Esophagus squamous epithelium (tissue), 5 donors: Measurements from ENCODE around the gene ARHGAP8. TPM values are rescaled to one million over a fixed set of nuclear protein-coding genes. Genes with fewer than 3 reads are reported as not detected.

ENCODE experiments used
- DNase-seq: peaks from one replicate; lab custom pipeline; 2025; lab: John Stamatoyannopoulos, UW
- H3K27ac ChIP-seq, 4 donors: fragments of 200-600 bp; sonication (generic); one replicate each; pipeline ENCODE4 v1.5.1; 2016 to 2019; ENCODE audit warnings: mild to moderate bottlenecking in 1 of 4
- H3K27me3 ChIP-seq, 4 donors: fragments of 200-600 bp; sonication (generic); 1 replicate in 3 of 4; 2 replicates in 1 of 4; pipeline versions ENCODE4 v1.5.1 to v1.6.0; 2017 to 2021; ENCODE audit warnings: antibody characterized with exemption in 1 of 4
- H3K36me3 ChIP-seq, 3 donors: fragments of 200-600 bp; sonication (generic); one replicate each; pipeline ENCODE4 v1.5.1; 2016 to 2019
- H3K4me1 ChIP-seq, 3 donors: fragments of 200-600 bp; sonication (generic); one replicate each; pipeline ENCODE4 v1.5.1; 2017 to 2019
- H3K4me3 ChIP-seq, 4 donors: fragments of 200-600 bp; sonication (generic); 1 replicate in 3 of 4; 2 replicates in 1 of 4; pipeline ENCODE4 v1.5.1; 2016 to 2019; ENCODE audit warnings: mild to moderate bottlenecking in 2 of 4, moderate library complexity in 1 of 4
- H3K9me3 ChIP-seq, 3 donors: fragments of 200-600 bp; sonication (generic); one replicate each; pipeline ENCODE4 v1.5.1; 2016 to 2019
- POLR2A ChIP-seq, 4 donors: fragments of 450-650 bp; IDR thresholded peaks; one replicate each; pipeline ENCODE4 v1.6.1; 2017; ENCODE audit warnings: antibody characterized with exemption in 4 of 4, mild to moderate bottlenecking in 4 of 4, moderate library complexity in 3 of 4
- WGBS, 2 donors: methylation state at CpG; one replicate each; pipeline ENCODE4 v1.1.5; 2018; 5-methylcytosine and 5-hydroxymethylcytosine counted together
- intact Hi-C: fragments of 100-400 bp; cut with DNase I; formaldehyde crosslinking; loops from one replicate; pipeline ENCODE4 v1.15.0; 2022
- total RNA-seq, 4 donors: library from RNA; depleted of rRNA; stranded (reverse); fragments of >200 nt; gene quantifications; one replicate each; pipeline ENCODE4 v1.1.0, GENCODE V29; 2016
- TF ChIP-seq, protein P1 (sequence below), 6 experiments: fragments of 450-650 bp in 4 of 6; fragments of 200-600 bp in 2 of 6; sonication (generic) in 2 of 6; IDR thresholded peaks; one replicate each; pipeline ENCODE4 v1.5.1; 2016 to 2019; ENCODE audit warnings: antibody characterized with exemption in 6 of 6, mild to moderate bottlenecking in 4 of 6, moderate library complexity in 4 of 6
- donor health status: DM: yes; HTN: yes; CAD: no.

Gene ARHGAP8
- total RNA-seq, 4 donors from 2014 or later, result 3.6 to 15.0 (median 11.5) TPM

DNA sequence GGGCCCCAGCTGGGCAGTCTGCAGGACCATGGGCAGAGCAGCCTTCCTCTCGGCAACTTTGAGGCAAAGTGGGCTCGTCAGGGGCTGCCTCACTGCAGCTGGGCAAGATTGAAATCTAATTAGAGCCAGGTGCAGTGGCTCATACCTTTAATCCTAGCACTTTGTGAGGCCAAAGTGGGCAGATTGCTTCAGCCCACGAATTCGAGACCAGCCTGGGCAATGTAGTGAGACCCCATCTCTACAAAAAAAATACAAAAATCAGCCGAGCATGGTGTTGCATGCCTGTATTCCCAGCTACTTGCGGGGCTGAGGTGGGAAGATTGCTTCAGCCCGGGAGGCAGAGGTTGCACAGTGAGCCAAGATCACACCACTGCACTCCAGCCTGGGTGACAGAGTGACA is 34.2 kb downstream of the ARHGAP8 start:
- no peak for DNase-seq
- no peak overlapping the region for H3K27ac ChIP-seq
- 87 to 94% methylated on average over 3 to 5 of the region's 7 CpGs for WGBS, 2 donors
- peaks cover 0 to 4% (median 0%) of the 10 kb centered on the region in 4 donors for H3K27me3 ChIP-seq
- H3K9me3 ChIP-seq, result no peaks in the 10 kb centered on the region
- intact Hi-C loops, result no loop called here
- H3K4me3 ChIP-seq, result no peak overlapping the region
- H3K4me1 ChIP-seq, result no peaks in the 10 kb centered on the region
- no peak for TF ChIP-seq POLR2A (IDR thresholded peaks at IDR 0.05)
- TF ChIP-seq, protein P1, sequence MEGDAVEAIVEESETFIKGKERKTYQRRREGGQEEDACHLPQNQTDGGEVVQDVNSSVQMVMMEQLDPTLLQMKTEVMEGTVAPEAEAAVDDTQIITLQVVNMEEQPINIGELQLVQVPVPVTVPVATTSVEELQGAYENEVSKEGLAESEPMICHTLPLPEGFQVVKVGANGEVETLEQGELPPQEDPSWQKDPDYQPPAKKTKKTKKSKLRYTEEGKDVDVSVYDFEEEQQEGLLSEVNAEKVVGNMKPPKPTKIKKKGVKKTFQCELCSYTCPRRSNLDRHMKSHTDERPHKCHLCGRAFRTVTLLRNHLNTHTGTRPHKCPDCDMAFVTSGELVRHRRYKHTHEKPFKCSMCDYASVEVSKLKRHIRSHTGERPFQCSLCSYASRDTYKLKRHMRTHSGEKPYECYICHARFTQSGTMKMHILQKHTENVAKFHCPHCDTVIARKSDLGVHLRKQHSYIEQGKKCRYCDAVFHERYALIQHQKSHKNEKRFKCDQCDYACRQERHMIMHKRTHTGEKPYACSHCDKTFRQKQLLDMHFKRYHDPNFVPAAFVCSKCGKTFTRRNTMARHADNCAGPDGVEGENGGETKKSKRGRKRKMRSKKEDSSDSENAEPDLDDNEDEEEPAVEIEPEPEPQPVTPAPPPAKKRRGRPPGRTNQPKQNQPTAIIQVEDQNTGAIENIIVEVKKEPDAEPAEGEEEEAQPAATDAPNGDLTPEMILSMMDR (IDR thresholded peaks at IDR 0.05), result no peak
- peaks cover 0 to 10% (median 0%) of the 10 kb centered on the region in 3 donors for H3K36me3 ChIP-seq

DNA sequence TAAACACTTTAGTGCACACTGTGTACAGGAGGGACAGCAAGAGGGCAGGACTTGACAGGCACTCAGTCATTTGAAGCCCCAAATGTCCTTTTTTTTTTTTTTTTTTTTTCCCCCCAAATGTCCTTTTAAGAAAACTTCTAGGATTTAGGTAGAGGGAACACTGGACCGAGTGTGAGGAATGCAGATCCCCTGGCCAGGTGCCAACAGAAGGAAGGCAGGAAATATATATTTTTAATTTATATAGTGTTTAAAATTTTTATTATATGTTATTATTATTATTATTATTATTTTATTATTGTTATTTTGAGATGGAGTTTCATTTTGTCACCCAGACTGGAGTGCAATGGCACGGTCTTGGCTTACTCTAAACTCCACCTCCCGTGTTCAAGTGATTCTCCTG is 35.5 kb downstream of the ARHGAP8 start:
- H3K4me1 ChIP-seq, result no peaks in the 10 kb centered on the region
- no peak for TF ChIP-seq POLR2A (IDR thresholded peaks at IDR 0.05)
- TF ChIP-seq, protein P1 (IDR thresholded peaks at IDR 0.05), result no peak
- H3K4me3 ChIP-seq, result no peak overlapping the region
- H3K36me3 ChIP-seq, result peaks cover 0 to 10% (median 0%) of the 10 kb centered on the region in 3 donors
- intact Hi-C loops, result no loop called here
- no peak overlapping the region for H3K27ac ChIP-seq
- H3K9me3 ChIP-seq, result no peaks in the 10 kb centered on the region
- no peak for DNase-seq
- H3K27me3 ChIP-seq, result no peaks in the 10 kb centered on the region
- 60 to 76% methylated on average over 3 of the region's 3 CpGs for WGBS, 2 donors

DNA sequence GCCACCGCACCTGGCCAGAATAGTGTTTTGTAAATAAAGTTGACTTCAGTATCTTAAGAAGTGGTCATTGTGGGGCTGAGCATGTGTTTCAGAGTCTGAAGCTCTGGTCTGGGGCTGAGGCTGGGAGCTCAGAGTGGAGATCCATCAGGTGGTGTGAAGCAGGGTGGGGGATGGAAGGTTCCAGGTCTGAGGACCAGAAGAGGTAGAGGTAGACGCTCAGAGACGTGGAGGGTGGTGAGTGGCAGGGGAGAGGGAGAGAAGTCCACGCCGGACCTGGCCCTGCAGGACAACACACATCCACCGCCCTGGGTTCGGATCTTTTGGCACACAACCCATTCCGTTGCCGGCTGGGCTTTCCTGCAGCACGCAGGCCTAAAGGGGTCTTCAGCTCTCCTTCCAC is 40.7 kb downstream of the ARHGAP8 start:
- Histone ChIP-seq H3K4me1 (no peaks in the 10 kb centered on the region), H3K9me3 (no peaks in the 10 kb centered on the region), H3K36me3 (no peaks in the 10 kb centered on the region), H3K27ac (no peak overlapping the region), H3K4me3 (no peak overlapping the region), H3K27me3 (peaks cover 0 to 9% (median 0%) of the 10 kb centered on the region in 4 donors)
- no peak for DNase-seq
- intact Hi-C loops, result no loop called here
- TF ChIP-seq, protein P1 (IDR thresholded peaks at IDR 0.05), result no peak
- TF ChIP-seq POLR2A (IDR thresholded peaks at IDR 0.05), result no peak
- WGBS, 2 donors, result 78 to 80% methylated on average over 10 of the region's 10 CpGs

DNA sequence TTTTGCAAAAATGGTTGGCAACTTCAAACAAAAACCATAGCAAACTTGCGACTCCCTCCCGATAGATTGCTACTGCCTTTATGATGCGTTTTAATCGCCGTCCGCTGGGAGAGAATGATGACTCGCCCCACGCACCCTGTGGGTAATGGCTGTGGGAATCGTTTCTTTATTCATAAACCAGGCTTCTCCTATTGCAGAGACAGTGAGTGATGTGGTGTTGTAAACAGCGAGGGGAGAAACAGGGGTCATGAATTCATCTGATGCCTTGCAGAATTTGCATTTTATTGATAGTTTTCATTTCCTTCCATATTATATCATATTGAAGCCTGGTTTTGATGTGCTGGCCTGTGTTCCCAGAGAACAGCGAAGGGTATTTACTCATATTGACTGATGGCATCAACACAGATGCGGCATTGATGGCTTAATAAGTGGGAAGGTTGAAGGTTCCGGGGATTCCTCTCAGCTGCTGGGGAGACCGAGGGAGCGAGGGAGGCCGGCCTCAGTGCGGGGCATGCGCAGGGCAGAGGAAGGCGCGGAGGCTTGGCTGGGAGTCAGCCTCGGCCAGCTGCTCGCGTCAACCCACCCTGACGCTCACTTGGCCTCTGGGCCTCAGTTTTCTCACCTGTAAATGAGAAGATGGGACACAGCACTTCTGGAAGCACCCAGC is 41.3 kb downstream of the ARHGAP8 start:
- no peaks in the 10 kb centered on the region for H3K36me3 ChIP-seq
- TF ChIP-seq, protein P1 (IDR thresholded peaks at IDR 0.05), result no peak
- no peak for TF ChIP-seq POLR2A (IDR thresholded peaks at IDR 0.05)
- peaks cover 0 to 9% (median 0%) of the 10 kb centered on the region in 4 donors for H3K27me3 ChIP-seq
- no peaks in the 10 kb centered on the region for H3K9me3 ChIP-seq
- no peak for DNase-seq
- 74 to 78% methylated on average over 23 to 24 of the region's 24 CpGs for WGBS, 2 donors
- intact Hi-C loops, result no loop called here
- no peak overlapping the region for H3K4me3 ChIP-seq
- no peak overlapping the region for H3K27ac ChIP-seq
- H3K4me1 ChIP-seq, result no peaks in the 10 kb centered on the region

DNA sequence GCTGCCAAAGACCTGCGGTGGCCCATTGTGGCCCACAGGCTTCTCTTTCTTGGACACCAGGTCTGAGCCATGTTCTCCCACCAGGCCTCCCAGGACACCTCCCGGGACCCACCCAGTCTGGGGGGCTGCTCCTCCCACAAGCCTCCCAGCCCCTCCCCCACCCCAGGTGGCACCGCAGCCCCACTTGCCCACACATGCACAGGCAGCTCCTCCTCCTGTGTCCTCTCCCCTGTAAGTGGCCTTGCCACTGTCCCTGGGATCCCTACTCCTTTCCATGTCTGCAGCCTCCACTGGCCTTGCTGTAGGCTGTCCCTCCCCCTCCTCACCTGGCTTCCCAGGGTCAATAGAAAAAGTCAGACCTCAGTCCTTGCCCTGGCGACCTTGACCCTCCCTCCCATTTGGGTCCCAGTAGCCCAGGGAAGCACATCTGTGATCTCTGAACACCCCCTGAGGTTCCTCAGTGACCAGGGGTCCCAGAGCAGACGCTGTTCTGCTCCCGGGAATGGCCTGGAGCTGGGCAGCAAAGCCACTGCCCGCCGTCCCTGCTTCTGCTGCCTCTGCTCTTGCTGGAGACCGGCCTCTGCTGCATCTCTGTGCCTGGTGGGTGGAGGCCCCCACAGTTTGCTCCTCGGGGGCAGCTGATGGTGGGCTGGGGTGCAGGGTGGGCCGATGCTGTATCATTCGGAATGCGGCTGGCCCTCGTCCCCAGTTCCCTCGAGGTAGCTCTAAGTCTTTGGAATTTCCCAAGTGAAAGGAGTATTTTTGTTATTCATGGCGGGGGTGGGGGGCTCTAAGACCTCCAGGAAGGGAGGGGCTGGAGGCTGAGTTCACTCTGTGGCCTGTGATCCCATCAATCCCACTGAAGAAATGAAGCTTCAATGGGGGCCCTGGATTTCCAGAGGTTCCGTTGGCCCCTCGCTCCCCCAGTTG is 43.6 kb downstream of the ARHGAP8 start:
- intact Hi-C loops, result no loop called here
- no peak overlapping the region for H3K4me3 ChIP-seq
- no peak overlapping the region for H3K27ac ChIP-seq
- no peaks in the 10 kb centered on the region for H3K9me3 ChIP-seq
- H3K27me3 ChIP-seq, result peaks cover 0 to 18% (median 0%) of the 10 kb centered on the region in 4 donors
- H3K36me3 ChIP-seq, result no peaks in the 10 kb centered on the region
- no peak for DNase-seq
- TF ChIP-seq POLR2A (IDR thresholded peaks at IDR 0.05), result no peak
- TF ChIP-seq, protein P1 (IDR thresholded peaks at IDR 0.05), result no peak
- H3K4me1 ChIP-seq, result no peaks in the 10 kb centered on the region
- 80 to 84% methylated on average over 5 to 9 of the region's 18 CpGs for WGBS, 2 donors
